HG03442 (cell line): Measurements from ENCODE around the gene SLC41A1.
"Not testable (repeated sequence)": the region's sequence is repeated elsewhere in the genome, so short reads cannot be mapped to it uniquely, and the experiment has no call there.

Source experiments
- ATAC-seq: cut with Tn5 transposase; IDR thresholded peaks from one replicate; pipeline ENCODE4 v1.9.1; 2021; ENCODE audit warnings: mild to moderate bottlenecking, moderate library complexity; ENCODE audit not compliant: unreplicated experiment

The SLC41A1 gene

GRCh38 chr1:205823260-205823659 is 10.3 kb upstream of the SLC41A1 start:
- ATAC-seq, result not testable (repeated sequence)

- ATAC-seq, result no peak
Measured at GRCh38 chr1:205822397-205822796, 9.4 kb upstream of the SLC41A1 start.

GRCh38 chr1:205817988-205818387 is 5.0 kb upstream of the SLC41A1 start:
- no peak for ATAC-seq

GRCh38 chr1:205817364-205817763 is 4.4 kb upstream of the SLC41A1 start:
- ATAC-seq, result no peak

- no peak for ATAC-seq
Measured at GRCh38 chr1:205813755-205814058, 709 bp upstream of the SLC41A1 start.

- ATAC-seq, result no peak
Measured at GRCh38 chr1:205812271-205812877, 624 bp downstream of the SLC41A1 start.

- ATAC-seq, result no peak
Measured at GRCh38 chr1:205811660-205812059, 1.3 kb downstream of the SLC41A1 start.

- ATAC-seq, result no peak
Measured at GRCh38 chr1:205810448-205811157, 2.4 kb downstream of the SLC41A1 start.

- no peak for ATAC-seq
Measured at GRCh38 chr1:205809942-205810345, 3.1 kb downstream of the SLC41A1 start.

- no peak for ATAC-seq
Measured at GRCh38 chr1:205809469-205809868, 3.5 kb downstream of the SLC41A1 start.

GRCh38 chr1:205805082-205805711 is 7.8 kb downstream of the SLC41A1 start:
- ATAC-seq, result no peak

GRCh38 chr1:205804605-205805004 is 8.4 kb downstream of the SLC41A1 start:
- no peak for ATAC-seq

- ATAC-seq, result no peak
Measured at GRCh38 chr1:205803986-205804385, 9.0 kb downstream of the SLC41A1 start.

- ATAC-seq, result no peak
Measured at GRCh38 chr1:205802060-205802459, 10.9 kb downstream of the SLC41A1 start.

GRCh38 chr1:205800981-205801703 is 11.9 kb downstream of the SLC41A1 start:
- no peak for ATAC-seq

GRCh38 chr1:205800427-205800826 is 12.6 kb downstream of the SLC41A1 start:
- no peak for ATAC-seq

- ATAC-seq, result no peak
Measured at GRCh38 chr1:205798577-205798976, 14.4 kb downstream of the SLC41A1 start.

- ATAC-seq, result no peak
Measured at GRCh38 chr1:205797168-205797567, 15.8 kb downstream of the SLC41A1 start.

GRCh38 chr1:205794011-205794730 is 18.8 kb downstream of the SLC41A1 start:
- no peak for ATAC-seq

GRCh38 chr1:205792961-205793673 is 19.9 kb downstream of the SLC41A1 start:
- no peak for ATAC-seq
